RWPE2 (cell line): ENCODE data around the gene ZSCAN21.

Experiments
- ATAC-seq: fragments of 200-7000 bp; cut with Tn5 transposase; 3 replicates; pipeline ENCODE4 v1.9.1; 2021; ENCODE audit warnings: low read depth
- DNase-seq: peaks from one replicate; pipeline ENCODE4 v3.0.0-alpha.2; 2020; ENCODE audit warnings: low spot score
- H3K27ac ChIP-seq: fragments of 450-650 bp; 2 replicates; pipeline ENCODE4 v1.5.1; 2017; ENCODE audit warnings: mild to moderate bottlenecking; ENCODE audit not compliant: poor library complexity, severe bottlenecking
- H3K27me3 ChIP-seq: fragments of 250-450 bp; sonication (Bioruptor Pico); 2 replicates; pipeline ENCODE4 v1.5.1; 2021; ENCODE audit warnings: mild to moderate bottlenecking, moderate library complexity; ENCODE audit not compliant: insufficient read depth, poor library complexity, severe bottlenecking
- H3K36me3 ChIP-seq: fragments of 250-450 bp; sonication (Bioruptor Pico); 2 replicates; pipeline ENCODE4 v1.5.1; 2020; ENCODE audit warnings: low read depth, mild to moderate bottlenecking, moderate library complexity
- H3K4me1 ChIP-seq: fragments of 250-450 bp; sonication (Bioruptor Pico); 2 replicates; pipeline ENCODE4 v1.5.1; 2021; ENCODE audit warnings: mild to moderate bottlenecking, moderate library complexity; ENCODE audit not compliant: insufficient read depth, poor library complexity, severe bottlenecking
- H3K4me3 ChIP-seq: fragments of 250-450 bp; sonication (Bioruptor Pico); 2 replicates; pipeline ENCODE4 v1.5.1; 2021; ENCODE audit warnings: mild to moderate bottlenecking, moderate library complexity; ENCODE audit not compliant: severe bottlenecking
- H3K9me3 ChIP-seq: fragments of 250-450 bp; sonication (Bioruptor Pico); 2 replicates; pipeline ENCODE4 v1.5.1; 2021; ENCODE audit warnings: mild to moderate bottlenecking, moderate library complexity; ENCODE audit not compliant: severe bottlenecking
- TF ChIP-seq, protein P1 (sequence below): fragments of 450-650 bp; IDR thresholded peaks from one replicate; pipeline ENCODE4 v1.5.1; 2017; ENCODE audit warnings: mild to moderate bottlenecking, moderate library complexity; ENCODE audit not compliant: poor library complexity, severe bottlenecking

Gene ZSCAN21

DNA sequence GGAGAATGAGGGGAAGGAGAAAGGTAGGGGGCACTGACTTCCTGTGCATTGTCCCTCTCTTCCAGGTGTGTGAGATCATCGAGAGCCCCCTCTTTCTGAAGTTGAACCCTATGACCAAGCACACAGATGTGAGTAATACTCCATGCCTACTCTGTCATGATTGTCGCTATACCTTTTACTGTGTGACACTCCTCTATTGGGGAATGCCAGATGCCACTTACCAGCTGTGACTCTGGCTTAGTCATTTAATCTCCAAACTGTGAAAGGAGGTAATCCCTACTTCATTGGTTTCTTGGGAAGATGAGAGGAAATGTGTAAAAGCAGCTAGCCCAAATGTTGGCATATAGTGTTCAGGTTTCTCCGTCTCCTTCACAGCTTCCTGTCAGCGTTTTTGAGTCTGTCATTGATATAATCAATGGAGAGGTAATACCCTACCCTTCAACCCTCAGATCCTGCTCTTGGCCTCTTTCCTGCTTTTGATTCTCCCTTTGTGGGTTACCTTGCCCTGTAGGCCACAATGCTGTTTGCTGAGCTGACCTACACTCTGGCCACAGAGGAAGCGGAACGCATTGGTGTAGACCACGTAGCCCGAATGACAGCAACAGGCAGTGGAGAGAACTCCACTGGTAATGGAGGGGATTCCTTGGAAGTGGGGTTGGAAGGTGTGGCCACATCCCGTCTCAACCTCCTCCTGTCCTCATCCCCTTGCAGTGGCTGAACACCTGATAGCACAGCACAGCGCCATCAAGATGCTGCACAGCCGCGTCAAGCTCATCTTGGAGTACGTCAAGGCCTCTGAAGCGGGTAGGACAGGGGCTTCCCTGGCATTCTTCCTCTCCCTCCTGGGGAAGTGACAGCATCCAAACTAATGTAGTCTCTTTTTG is 41.2 kb downstream of the ZSCAN21 start:
- H3K4me3 ChIP-seq, result no peak overlapping the region
- peaks cover 15% of the 10 kb centered on the region for H3K4me1 ChIP-seq
- ATAC-seq, result peak; percentile 4; the same call in 1 of the 3 replicates
- no peak for DNase-seq
- TF ChIP-seq, protein P1, sequence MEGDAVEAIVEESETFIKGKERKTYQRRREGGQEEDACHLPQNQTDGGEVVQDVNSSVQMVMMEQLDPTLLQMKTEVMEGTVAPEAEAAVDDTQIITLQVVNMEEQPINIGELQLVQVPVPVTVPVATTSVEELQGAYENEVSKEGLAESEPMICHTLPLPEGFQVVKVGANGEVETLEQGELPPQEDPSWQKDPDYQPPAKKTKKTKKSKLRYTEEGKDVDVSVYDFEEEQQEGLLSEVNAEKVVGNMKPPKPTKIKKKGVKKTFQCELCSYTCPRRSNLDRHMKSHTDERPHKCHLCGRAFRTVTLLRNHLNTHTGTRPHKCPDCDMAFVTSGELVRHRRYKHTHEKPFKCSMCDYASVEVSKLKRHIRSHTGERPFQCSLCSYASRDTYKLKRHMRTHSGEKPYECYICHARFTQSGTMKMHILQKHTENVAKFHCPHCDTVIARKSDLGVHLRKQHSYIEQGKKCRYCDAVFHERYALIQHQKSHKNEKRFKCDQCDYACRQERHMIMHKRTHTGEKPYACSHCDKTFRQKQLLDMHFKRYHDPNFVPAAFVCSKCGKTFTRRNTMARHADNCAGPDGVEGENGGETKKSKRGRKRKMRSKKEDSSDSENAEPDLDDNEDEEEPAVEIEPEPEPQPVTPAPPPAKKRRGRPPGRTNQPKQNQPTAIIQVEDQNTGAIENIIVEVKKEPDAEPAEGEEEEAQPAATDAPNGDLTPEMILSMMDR, result no peak
- H3K36me3 ChIP-seq, result peaks cover 57% of the 10 kb centered on the region
- H3K9me3 ChIP-seq, result no peaks in the 10 kb centered on the region
- H3K27me3 ChIP-seq, result no peaks in the 10 kb centered on the region
- H3K27ac ChIP-seq, result peak overlapping the region; percentile 90

DNA sequence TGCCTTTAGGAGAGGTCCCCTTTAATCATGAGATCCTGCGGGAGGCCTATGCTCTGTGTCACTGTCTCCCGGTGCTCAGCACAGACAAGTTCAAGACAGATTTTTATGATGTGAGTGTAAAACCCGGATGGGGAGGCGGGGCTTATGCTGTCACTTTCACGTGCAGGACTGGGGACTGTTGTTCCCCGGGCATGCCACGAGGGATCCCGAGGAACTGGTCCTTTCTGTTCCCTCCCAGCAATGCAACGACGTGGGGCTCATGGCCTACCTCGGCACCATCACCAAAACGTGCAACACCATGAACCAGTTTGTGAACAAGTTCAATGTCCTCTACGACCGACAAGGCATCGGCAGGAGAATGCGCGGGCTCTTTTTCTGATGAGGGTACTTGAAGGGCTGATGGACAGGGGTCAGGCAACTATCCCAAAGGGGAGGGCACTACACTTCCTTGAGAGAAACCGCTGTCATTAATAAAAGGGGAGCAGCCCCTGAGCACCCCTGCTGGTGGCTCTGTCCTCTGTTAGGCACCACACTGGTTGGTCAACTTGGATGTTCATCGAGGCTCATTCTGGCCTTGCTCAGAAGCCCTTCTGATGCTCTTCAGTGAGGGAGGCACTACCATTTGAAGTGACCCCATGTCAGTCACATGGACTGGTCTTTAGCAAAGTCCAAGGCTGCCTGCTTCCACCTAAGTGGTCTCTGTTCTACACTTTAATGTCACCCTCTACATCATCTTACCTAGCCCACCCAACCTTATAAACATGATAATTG is 42.0 kb downstream of the ZSCAN21 start:
- Histone ChIP-seq H3K4me1 (peaks cover 15% of the 10 kb centered on the region), H3K27me3 (no peaks in the 10 kb centered on the region), H3K4me3 (no peak overlapping the region), H3K27ac (peak overlapping the region; percentile 90), H3K36me3 (peaks cover 65% of the 10 kb centered on the region), H3K9me3 (no peaks in the 10 kb centered on the region)
- peak; percentile 22 for ATAC-seq
- TF ChIP-seq, protein P1, result no peak
- no peak for DNase-seq

DNA sequence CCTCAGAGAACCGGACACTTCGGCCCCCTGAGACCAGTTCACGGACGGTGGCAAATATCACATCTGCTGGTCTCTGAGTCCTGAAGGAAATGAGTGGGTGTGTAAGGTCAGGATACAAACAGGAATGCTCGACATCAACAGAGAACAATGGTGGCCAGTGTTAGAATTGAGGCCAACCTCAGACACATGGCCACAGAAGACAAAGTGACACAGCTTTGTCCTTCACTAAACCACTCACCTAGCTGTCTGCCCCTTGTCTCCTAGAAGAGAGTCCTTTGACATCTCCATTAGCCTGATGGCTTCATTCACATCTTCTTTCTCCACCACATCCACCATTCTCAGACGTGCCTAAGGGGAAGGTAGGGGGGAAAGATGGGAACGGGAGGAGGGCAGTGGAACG is 43.5 kb downstream of the ZSCAN21 start:
- Histone ChIP-seq H3K4me3 (no peak overlapping the region), H3K27ac (no peak overlapping the region), H3K27me3 (no peaks in the 10 kb centered on the region), H3K36me3 (peaks cover 79% of the 10 kb centered on the region), H3K9me3 (no peaks in the 10 kb centered on the region), H3K4me1 (peaks cover 4% of the 10 kb centered on the region)
- TF ChIP-seq, protein P1, result no peak
- DNase-seq (no peak), ATAC-seq (no peak)

- TF ChIP-seq, protein P1, result no peak
- Histone ChIP-seq H3K27ac (no peak overlapping the region), H3K9me3 (no peaks in the 10 kb centered on the region), H3K4me3 (no peak overlapping the region), H3K4me1 (no peaks in the 10 kb centered on the region), H3K27me3 (no peaks in the 10 kb centered on the region), H3K36me3 (peaks cover 84% of the 10 kb centered on the region)
- ATAC-seq, result no peak
- DNase-seq, result no peak
Observed at GRCh38 chr7:100093498-100093897, 43.9 kb downstream of the ZSCAN21 start.
